Subcutaneous abdominal adipose tissue (tissue), 5 donors: ENCODE measurements around the gene CKAP2L.
"Not testable (repeated sequence)": the region's sequence is repeated elsewhere in the genome, so short reads cannot be mapped to it uniquely, and the experiment has no call there.

ENCODE experiments used
- H3K27ac ChIP-seq: one replicate; pipeline ENCODE4 v1.7.0; 2013; ENCODE audit warnings: low read depth, mild to moderate bottlenecking, inconsistent platforms, low read length, moderate library complexity
- H3K27me3 ChIP-seq, 5 donors: one replicate each; pipeline ENCODE4 v1.7.0; 2013; ENCODE audit warnings: low read length in 5 of 5, inconsistent platforms in 1 of 5; ENCODE audit not compliant: control insufficient read depth in 5 of 5, insufficient read depth in 4 of 5
- H3K36me3 ChIP-seq, 5 donors: one replicate each; pipeline ENCODE4 v1.7.0; 2013; ENCODE audit warnings: low read length in 5 of 5; ENCODE audit not compliant: control insufficient read depth in 5 of 5, insufficient read depth in 5 of 5
- H3K4me1 ChIP-seq, 5 donors: one replicate each; pipeline ENCODE4 v1.7.0; 2013; ENCODE audit warnings: low read length in 5 of 5, mild to moderate bottlenecking in 3 of 5, moderate library complexity in 1 of 5; ENCODE audit not compliant: control insufficient read depth in 5 of 5, insufficient read depth in 5 of 5
- H3K4me3 ChIP-seq, 5 donors: one replicate each; pipeline ENCODE4 v1.7.0; 2013; ENCODE audit warnings: low read length in 5 of 5, low read depth in 1 of 5
- H3K9ac ChIP-seq, 5 donors: one replicate each; pipeline ENCODE4 v1.7.0; 2013; ENCODE audit warnings: low read length in 5 of 5, mild to moderate bottlenecking in 4 of 5, moderate library complexity in 3 of 5
- H3K9me3 ChIP-seq, 5 donors: one replicate each; pipeline ENCODE4 v1.7.0; 2013; ENCODE audit warnings: low read length in 5 of 5; ENCODE audit not compliant: control insufficient read depth in 5 of 5
- donor health status: healthy.
- donor health status: healthy.
- donor health status: healthy.
- donor health status: healthy.
- donor health status: healthy.

CKAP2L gene

GRCh38 chr2:112712903-112713584 lies 51.4 kb downstream of the CKAP2L start:
- no peak overlapping the region for H3K27ac ChIP-seq
- H3K4me1 ChIP-seq, result peaks cover 0 to 4% (median 0%) of the 10 kb centered on the region in 5 donors
- H3K4me3 ChIP-seq, result no peak overlapping the region
- H3K36me3 ChIP-seq, result no peaks in the 10 kb centered on the region
- peaks cover 0 to 7% (median 0%) of the 10 kb centered on the region in 5 donors for H3K27me3 ChIP-seq
- H3K9me3 ChIP-seq, result peaks cover 0 to 2% (median 0%) of the 10 kb centered on the region in 5 donors
- no peak overlapping the region for H3K9ac ChIP-seq

GRCh38 chr2:112712465-112712864 lies 51.9 kb downstream of the CKAP2L start:
- no peaks in the 10 kb centered on the region for H3K36me3 ChIP-seq
- H3K4me1 ChIP-seq, result peaks cover 0 to 8% (median 0%) of the 10 kb centered on the region in 5 donors
- no peak overlapping the region for H3K9ac ChIP-seq
- no peaks in the 10 kb centered on the region for H3K9me3 ChIP-seq
- H3K27me3 ChIP-seq, result peaks cover 0 to 11% (median under 1%) of the 10 kb centered on the region in 5 donors
- no peak overlapping the region for H3K4me3 ChIP-seq
- H3K27ac ChIP-seq, result no peak overlapping the region

GRCh38 chr2:112710956-112711750 lies 53.3 kb downstream of the CKAP2L start:
- Histone ChIP-seq H3K27ac (no peak overlapping the region), H3K27me3 (peaks cover 0 to 12% (median 2%) of the 10 kb centered on the region in 5 donors), H3K4me3 (no peak overlapping the region), H3K9ac (no peak overlapping the region), H3K4me1 (peaks cover 0 to 10% (median 0%) of the 10 kb centered on the region in 5 donors), H3K36me3 (no peaks in the 10 kb centered on the region), H3K9me3 (no peaks in the 10 kb centered on the region)

- H3K9ac ChIP-seq, result no peak overlapping the region
- no peaks in the 10 kb centered on the region for H3K9me3 ChIP-seq
- H3K27ac ChIP-seq, result no peak overlapping the region
- H3K27me3 ChIP-seq, result peaks cover 0 to 12% (median 2%) of the 10 kb centered on the region in 5 donors
- no peak overlapping the region for H3K4me3 ChIP-seq
- H3K36me3 ChIP-seq, result no peaks in the 10 kb centered on the region
- peaks cover 0 to 10% (median 0%) of the 10 kb centered on the region in 5 donors for H3K4me1 ChIP-seq
These were observed 54.7 kb downstream of the CKAP2L start for GRCh38 chr2:112709703-112710102.

- Histone ChIP-seq H3K36me3 (no peaks in the 10 kb centered on the region), H3K4me1 (peaks cover 0 to 10% (median 0%) of the 10 kb centered on the region in 5 donors), H3K27ac (no peak overlapping the region), H3K9ac (no peak overlapping the region), H3K9me3 (no peaks in the 10 kb centered on the region), H3K4me3 (no peak overlapping the region), H3K27me3 (peaks cover 0 to 12% (median 2%) of the 10 kb centered on the region in 5 donors)
These were observed 55.4 kb downstream of the CKAP2L start for GRCh38 chr2:112708968-112709367.

GRCh38 chr2:112706947-112707346 lies 57.5 kb downstream of the CKAP2L start:
- H3K27ac ChIP-seq, H3K27me3 ChIP-seq, H3K4me3 ChIP-seq, H3K9me3 ChIP-seq, H3K36me3 ChIP-seq, H3K9ac ChIP-seq: not testable (repeated sequence)
- peaks cover 0 to 10% (median 0%) of the 10 kb centered on the region in 5 donors for H3K4me1 ChIP-seq

- Histone ChIP-seq H3K9ac (no peak overlapping the region), H3K27ac (no peak overlapping the region), H3K4me1 (peaks cover 0 to 10% (median 0%) of the 10 kb centered on the region in 5 donors), H3K27me3 (peaks cover 0 to 6% (median 0%) of the 10 kb centered on the region in 5 donors), H3K36me3 (no peaks in the 10 kb centered on the region), H3K4me3 (no peak overlapping the region), H3K9me3 (no peaks in the 10 kb centered on the region)
These were observed 58.2 kb downstream of the CKAP2L start for GRCh38 chr2:112706170-112706664.

- no peak overlapping the region for H3K9ac ChIP-seq
- peaks cover 0 to 6% (median 0%) of the 10 kb centered on the region in 5 donors for H3K27me3 ChIP-seq
- no peak overlapping the region for H3K4me3 ChIP-seq
- H3K9me3 ChIP-seq, result no peaks in the 10 kb centered on the region
- H3K36me3 ChIP-seq, result no peaks in the 10 kb centered on the region
- H3K4me1 ChIP-seq, result peaks cover 0 to 6% (median 4%) of the 10 kb centered on the region in 5 donors
- no peak overlapping the region for H3K27ac ChIP-seq
These were observed 58.8 kb downstream of the CKAP2L start for GRCh38 chr2:112705575-112705974.

- H3K36me3 ChIP-seq, result no peaks in the 10 kb centered on the region
- H3K27ac ChIP-seq, result no peak overlapping the region
- H3K27me3 ChIP-seq, result peaks cover 0 to 6% (median 0%) of the 10 kb centered on the region in 5 donors
- peaks cover 0 to 16% (median 6%) of the 10 kb centered on the region in 5 donors for H3K4me1 ChIP-seq
- H3K9me3 ChIP-seq, result no peaks in the 10 kb centered on the region
- no peak overlapping the region for H3K9ac ChIP-seq
- no peak overlapping the region for H3K4me3 ChIP-seq
These were observed 60.7 kb downstream of the CKAP2L start for GRCh38 chr2:112703684-112704083.

- H3K9ac ChIP-seq, result no peak overlapping the region
- no peaks in the 10 kb centered on the region for H3K36me3 ChIP-seq
- H3K27ac ChIP-seq, result no peak overlapping the region
- no peak overlapping the region for H3K4me3 ChIP-seq
- H3K4me1 ChIP-seq, result peaks cover 0 to 16% (median 6%) of the 10 kb centered on the region in 5 donors
- H3K27me3 ChIP-seq, result peaks cover 0 to 3% (median 0%) of the 10 kb centered on the region in 5 donors
- no peaks in the 10 kb centered on the region for H3K9me3 ChIP-seq
These were observed 63.4 kb downstream of the CKAP2L start for GRCh38 chr2:112701052-112701451.
